Skeletal muscle cell (primary cell): ENCODE data around the gene EFHC1.
A peak's percentile ranks its signal among the peaks of the same experiment; 100 is the strongest.

Source experiments
- DNase-seq: peaks from one replicate; pipeline ENCODE4 v3.0.0-alpha.2; 2010; ENCODE audit warnings: low read depth
- H3K4me3 ChIP-seq: 2 replicates; pipeline ENCODE4 v1.5.1; 2011; ENCODE audit warnings: low read depth, mild to moderate bottlenecking, control low read depth, low read length, moderate library complexity

EFHC1 gene

DNA sequence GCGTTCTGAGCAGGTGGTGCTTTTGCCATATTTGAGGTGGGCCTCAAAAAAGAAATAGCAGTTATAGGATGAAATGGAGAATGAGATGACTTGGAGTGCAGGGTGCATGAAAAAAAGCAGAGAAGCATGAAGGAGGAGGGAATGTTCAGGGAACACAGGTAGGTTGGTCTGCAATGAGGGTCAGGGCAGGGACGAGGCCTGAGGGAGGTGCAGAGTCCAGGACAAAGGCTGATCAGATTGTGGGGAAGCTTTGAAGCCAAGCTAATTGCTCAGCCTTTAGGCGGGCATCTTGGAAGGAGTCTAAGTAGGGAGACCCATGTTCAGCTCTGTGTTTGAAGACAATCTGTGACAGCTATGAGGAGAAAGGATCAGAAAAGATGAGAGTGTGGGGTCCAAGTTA lies 144.7 kb downstream of the EFHC1 start:
- no peak overlapping the region for H3K4me3 ChIP-seq
- no peak for DNase-seq

GRCh38 chr6:52566201-52566600 lies 146.1 kb downstream of the EFHC1 start:
- no peak overlapping the region for H3K4me3 ChIP-seq
- no peak for DNase-seq

- DNase-seq = peak; percentile 99
- H3K4me3 ChIP-seq = no peak overlapping the region
Observed at GRCh38 chr6:52566853-52567279, 146.7 kb downstream of the EFHC1 start.

- H3K4me3 ChIP-seq = no peak overlapping the region
- no peak for DNase-seq
Observed at GRCh38 chr6:52568320-52568719, 148.2 kb downstream of the EFHC1 start.

DNA sequence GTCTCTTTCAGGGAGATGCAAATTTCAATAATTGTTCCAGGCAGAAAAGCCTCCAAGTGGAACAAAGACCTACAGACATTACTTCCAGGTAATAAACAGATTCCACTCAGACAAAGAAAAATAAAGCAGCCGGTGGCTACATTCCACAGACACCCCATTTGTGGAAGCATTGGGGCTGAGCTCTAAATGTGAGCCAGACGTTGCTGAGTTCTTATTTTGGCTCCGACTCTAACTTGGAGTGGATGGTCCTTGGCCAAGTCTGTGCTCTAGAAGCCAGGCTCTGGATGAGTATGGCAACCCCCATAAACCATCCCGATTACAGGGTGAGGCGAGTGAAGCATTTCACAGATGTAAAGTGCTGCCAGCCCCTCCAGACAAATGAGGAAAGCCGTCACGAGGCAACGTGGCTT lies 150.2 kb downstream of the EFHC1 start:
- no peak overlapping the region for H3K4me3 ChIP-seq
- no peak for DNase-seq

GRCh38 chr6:52571099-52571755 lies 151.1 kb downstream of the EFHC1 start:
- no peak for DNase-seq
- H3K4me3 ChIP-seq = no peak overlapping the region

DNA sequence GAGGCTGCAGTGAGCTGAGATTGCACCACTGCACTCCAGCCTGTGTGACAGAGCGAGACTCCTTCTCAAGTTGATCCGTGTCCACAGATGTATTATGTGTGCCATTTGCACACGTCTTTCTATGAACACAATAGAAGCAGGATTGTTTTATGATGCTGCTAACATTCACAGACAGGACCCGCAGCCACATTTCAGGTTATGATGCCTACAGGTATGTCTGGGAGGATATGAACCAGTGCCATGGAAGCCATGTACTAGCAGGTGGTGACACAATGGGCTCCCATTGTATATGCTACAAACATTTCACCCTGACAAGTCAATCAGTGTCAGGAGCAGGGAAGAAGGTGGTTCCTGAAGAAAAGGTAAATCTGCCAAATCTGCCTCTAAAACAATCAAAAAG lies 152.4 kb downstream of the EFHC1 start:
- H3K4me3 ChIP-seq = peak overlapping the region; percentile 95
- no peak for DNase-seq

GRCh38 chr6:52573295-52573694 lies 153.2 kb downstream of the EFHC1 start:
- peak overlapping the region; percentile 95 for H3K4me3 ChIP-seq
- no peak for DNase-seq
